Chondrocyte (in vitro differentiated cells): ENCODE data around the gene MAPK8IP2. TPM values are rescaled to one million over a fixed set of nuclear protein-coding genes. Genes with fewer than 3 reads are reported as not detected.

Experiments
- DNase-seq: peaks from one replicate; pipeline ENCODE4 v3.0.0; 2021; ENCODE audit warnings: mixed read lengths, low spot score
- H3K27ac Mint-ChIP-seq: one replicate; pipeline ENCODE4 v1.8.0; 2021; ENCODE audit warnings: mild to moderate bottlenecking, moderate library complexity, mixed read lengths; ENCODE audit not compliant: unreplicated experiment
- H3K27me3 Mint-ChIP-seq: 2 replicates; pipeline ENCODE4 v1.8.0; 2021; ENCODE audit warnings: low read depth, mixed read lengths
- H3K36me3 Mint-ChIP-seq: 2 replicates; pipeline ENCODE4 v1.8.0; 2021; ENCODE audit warnings: low read depth, mixed read lengths
- H3K4me1 Mint-ChIP-seq: 2 replicates; pipeline ENCODE4 v1.8.0; 2021; ENCODE audit warnings: low read depth, mild to moderate bottlenecking, mixed read lengths
- H3K4me3 Mint-ChIP-seq: one replicate; pipeline ENCODE4 v1.8.0; 2021; ENCODE audit warnings: mild to moderate bottlenecking, moderate library complexity, mixed read lengths; ENCODE audit not compliant: unreplicated experiment
- H3K9me3 Mint-ChIP-seq: 2 replicates; pipeline ENCODE4 v1.8.0; 2021; ENCODE audit warnings: low read depth, mixed read lengths
- long read RNA-seq: library from polyadenylated mRNA; stranded (forward); transcript quantifications from one replicate; pipeline ENCODE4 v2.0.0, GENCODE V29; 2021
- total RNA-seq: library from RNA; stranded (reverse); gene quantifications from 3 replicates; pipeline ENCODE4 v1.2.1, GENCODE V29; 2021
- TF ChIP-seq, protein P1 (sequence below): fragments of 200-600 bp; sonication (generic); IDR thresholded peaks from 2 replicates; pipeline ENCODE4 v1.5.0; 2021; ENCODE audit warnings: antibody characterized with exemption, mild to moderate bottlenecking, moderate library complexity

MAPK8IP2 gene
- total RNA-seq: 3.0 to 4.3 TPM (median 4.1 TPM) in 3 replicates
- long read RNA-seq, transcript MAPK8IP2-202 (12 exons, 3,381 nt): major isoform, 5 of 6 reads
- long read RNA-seq, partial matches to known transcripts: 1 of 6 reads
- long read RNA-seq, other reads (novel, unspliced or antisense): 0 of 6 reads

DNA sequence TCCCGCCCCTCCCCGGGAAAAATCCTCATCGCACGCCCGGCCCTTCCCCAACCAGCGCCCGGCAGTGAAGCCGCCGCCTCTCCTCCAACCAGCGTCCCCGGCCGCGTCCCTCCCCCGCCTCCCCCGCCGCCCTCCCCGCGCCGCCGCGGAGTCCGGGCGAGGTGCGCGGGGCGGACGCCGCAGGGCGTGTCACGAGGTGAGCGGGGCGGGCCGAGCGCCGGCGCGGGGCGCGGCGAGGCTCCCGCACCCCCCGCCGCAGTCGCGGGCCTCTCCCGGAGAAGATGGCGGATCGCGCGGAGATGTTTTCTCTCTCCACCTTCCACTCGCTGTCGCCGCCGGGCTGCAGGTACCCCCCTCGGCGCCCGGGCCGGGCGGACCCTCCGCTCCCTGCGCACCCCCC, at the start of gene MAPK8IP2:
Gene MAPK8IP2 (plus strand): TSS at position 256 of the 400 bp plus-strand sequence. CDS start 26 bp downstream, at position 282.
- no peak for DNase-seq
- Mint-ChIP-seq H3K27me3 (no peaks in the 10 kb centered on the region), H3K4me1 (peaks cover 9% of the 10 kb centered on the region), H3K36me3 (peaks cover 5% of the 10 kb centered on the region), H3K4me3 (peak within 1 kb of the TSS; percentile 58), H3K27ac (no peak within 1 kb of the TSS), H3K9me3 (no peaks in the 10 kb centered on the region)
- TF ChIP-seq, protein P1, sequence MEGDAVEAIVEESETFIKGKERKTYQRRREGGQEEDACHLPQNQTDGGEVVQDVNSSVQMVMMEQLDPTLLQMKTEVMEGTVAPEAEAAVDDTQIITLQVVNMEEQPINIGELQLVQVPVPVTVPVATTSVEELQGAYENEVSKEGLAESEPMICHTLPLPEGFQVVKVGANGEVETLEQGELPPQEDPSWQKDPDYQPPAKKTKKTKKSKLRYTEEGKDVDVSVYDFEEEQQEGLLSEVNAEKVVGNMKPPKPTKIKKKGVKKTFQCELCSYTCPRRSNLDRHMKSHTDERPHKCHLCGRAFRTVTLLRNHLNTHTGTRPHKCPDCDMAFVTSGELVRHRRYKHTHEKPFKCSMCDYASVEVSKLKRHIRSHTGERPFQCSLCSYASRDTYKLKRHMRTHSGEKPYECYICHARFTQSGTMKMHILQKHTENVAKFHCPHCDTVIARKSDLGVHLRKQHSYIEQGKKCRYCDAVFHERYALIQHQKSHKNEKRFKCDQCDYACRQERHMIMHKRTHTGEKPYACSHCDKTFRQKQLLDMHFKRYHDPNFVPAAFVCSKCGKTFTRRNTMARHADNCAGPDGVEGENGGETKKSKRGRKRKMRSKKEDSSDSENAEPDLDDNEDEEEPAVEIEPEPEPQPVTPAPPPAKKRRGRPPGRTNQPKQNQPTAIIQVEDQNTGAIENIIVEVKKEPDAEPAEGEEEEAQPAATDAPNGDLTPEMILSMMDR: no peak

DNA sequence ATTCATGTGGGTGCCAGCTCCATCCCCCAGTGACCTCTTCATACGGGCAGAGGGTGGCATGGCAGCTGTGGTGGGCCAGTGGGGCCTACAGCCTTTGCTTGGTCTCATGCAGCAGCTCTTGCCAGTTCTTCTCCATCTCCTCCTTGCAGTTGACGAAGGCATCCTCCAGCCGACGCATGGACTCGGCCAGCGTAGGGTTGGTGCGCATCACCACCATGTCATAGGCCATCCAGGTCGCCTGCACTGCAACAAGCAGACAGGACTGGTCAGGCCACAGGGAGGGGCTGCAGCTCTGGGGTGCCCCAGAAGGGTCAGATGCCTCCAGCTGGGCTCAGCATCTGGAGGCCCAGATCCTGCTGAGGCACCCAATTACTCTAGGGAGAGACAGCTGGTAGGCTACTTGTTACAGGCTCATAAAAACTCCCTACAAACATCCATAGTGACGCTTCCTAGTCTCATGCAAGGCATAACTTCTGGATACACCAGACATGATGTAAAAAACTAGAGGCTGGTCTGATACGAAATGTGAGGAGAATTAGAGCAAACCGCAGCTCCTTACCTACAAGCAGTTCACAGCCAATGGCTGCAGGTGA, 49.3 kb upstream of the MAPK8IP2 start:
- Mint-ChIP-seq H3K27me3 (peaks cover 10% of the 10 kb centered on the region), H3K9me3 (no peaks in the 10 kb centered on the region), H3K4me3 (no peak overlapping the region), H3K36me3 (peaks cover 2% of the 10 kb centered on the region), H3K27ac (no peak overlapping the region), H3K4me1 (peaks cover under 1% of the 10 kb centered on the region)
- no peak for DNase-seq
- TF ChIP-seq, protein P1: no peak

GRCh38 chr22:50553310-50553709, 47.3 kb upstream of the MAPK8IP2 start:
- H3K9me3 Mint-ChIP-seq: no peaks in the 10 kb centered on the region
- peaks cover 10% of the 10 kb centered on the region for H3K27me3 Mint-ChIP-seq
- no peaks in the 10 kb centered on the region for H3K4me1 Mint-ChIP-seq
- TF ChIP-seq, protein P1: no peak
- H3K36me3 Mint-ChIP-seq: peaks cover 2% of the 10 kb centered on the region
- no peak overlapping the region for H3K4me3 Mint-ChIP-seq
- DNase-seq: no peak
- no peak overlapping the region for H3K27ac Mint-ChIP-seq

DNA sequence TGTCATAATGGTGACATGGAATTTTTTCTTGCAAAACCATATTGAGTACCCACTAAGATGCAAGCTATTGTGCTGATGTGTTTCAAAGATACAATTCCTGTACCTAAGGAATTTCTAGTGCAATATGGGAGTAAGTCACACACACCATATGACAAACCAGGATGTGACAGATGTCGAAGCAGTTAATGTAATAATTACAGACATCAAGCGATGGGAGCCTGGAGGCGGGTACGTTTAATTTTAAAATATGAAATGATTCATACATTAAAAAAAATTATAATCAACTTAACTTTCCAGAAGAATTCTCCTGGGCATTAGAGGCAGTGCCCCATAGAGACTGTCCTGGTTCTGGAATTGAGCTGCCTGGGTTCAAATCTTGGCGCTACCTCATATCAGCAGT, 43.9 kb upstream of the MAPK8IP2 start:
- DNase-seq: no peak
- Mint-ChIP-seq H3K36me3 (no peaks in the 10 kb centered on the region), H3K4me1 (peaks cover 3% of the 10 kb centered on the region), H3K9me3 (no peaks in the 10 kb centered on the region), H3K4me3 (no peak overlapping the region), H3K27ac (no peak overlapping the region), H3K27me3 (peaks cover 20% of the 10 kb centered on the region)
- TF ChIP-seq, protein P1: no peak

GRCh38 chr22:50560034-50560433, 40.6 kb upstream of the MAPK8IP2 start:
- Mint-ChIP-seq H3K27ac (no peak overlapping the region), H3K9me3 (no peaks in the 10 kb centered on the region), H3K4me1 (peaks cover 16% of the 10 kb centered on the region), H3K27me3 (peaks cover 20% of the 10 kb centered on the region), H3K36me3 (no peaks in the 10 kb centered on the region), H3K4me3 (no peak overlapping the region)
- TF ChIP-seq, protein P1: no peak
- DNase-seq: no peak
